GM23338 (cell line): ENCODE results near the gene CHAF1B. TPM values are rescaled to one million over a fixed set of nuclear protein-coding genes. Genes with fewer than 3 reads are reported as not detected.

Experiments
- ATAC-seq: fragments of 200-7000 bp; cut with Tn5 transposase; 3 replicates; pipeline ENCODE4 v1.9.1; 2020
- DNase-seq: peaks from one replicate; pipeline ENCODE4 v3.0.0-alpha.2; 2015; ENCODE audit warnings: low spot score
- H2AFZ ChIP-seq: fragments of 200-600 bp; sonication (generic); 2 replicates; pipeline ENCODE4 v1.8.0; 2016; ENCODE audit warnings: antibody characterized with exemption, mild to moderate bottlenecking, moderate library complexity
- H3F3A ChIP-seq: fragments of 200-600 bp; sonication (generic); replicated peaks from 2 replicates; pipeline ENCODE4 v1.8.0; 2017; ENCODE audit warnings: antibody characterized with exemption, mixed run types, low read depth
- H3K27ac ChIP-seq: fragments of 200-600 bp; sonication (generic); 2 replicates; pipeline ENCODE4 v1.6.1; 2016; ENCODE audit warnings: low read depth
- H3K27me3 ChIP-seq: fragments of 200-600 bp; sonication (generic); 2 replicates; pipeline ENCODE4 v1.8.0; 2016; ENCODE audit warnings: mild to moderate bottlenecking, mixed run types, moderate library complexity; ENCODE audit not compliant: insufficient read depth
- H3K36me3 ChIP-seq: fragments of 200-600 bp; sonication (generic); 2 replicates; pipeline ENCODE4 v1.8.0; 2016; ENCODE audit warnings: mild to moderate bottlenecking; ENCODE audit not compliant: insufficient read depth
- H3K4me1 ChIP-seq: fragments of 200-600 bp; sonication (generic); 2 replicates; pipeline ENCODE4 v1.8.0; 2016; ENCODE audit warnings: mild to moderate bottlenecking, moderate library complexity; ENCODE audit not compliant: insufficient read depth
- H3K4me2 ChIP-seq: fragments of 200-600 bp; sonication (generic); 2 replicates; pipeline ENCODE4 v1.7.1; 2017; ENCODE audit warnings: mixed run types
- H3K4me3 ChIP-seq: fragments of 200-600 bp; sonication (generic); 2 replicates; pipeline ENCODE4 v1.6.1; 2016; ENCODE audit warnings: mixed run types
- H3K79me2 ChIP-seq: fragments of 200-600 bp; sonication (generic); replicated peaks from 2 replicates; pipeline ENCODE4 v1.8.0; 2017; ENCODE audit warnings: mild to moderate bottlenecking; ENCODE audit not compliant: insufficient read depth
- H3K9me2 ChIP-seq: fragments of 200-600 bp; sonication (generic); 2 replicates; pipeline ENCODE4 v1.8.0; 2017; ENCODE audit not compliant: insufficient read depth
- H4K20me1 ChIP-seq: fragments of 200-600 bp; sonication (generic); replicated peaks from 2 replicates; pipeline ENCODE4 v1.8.0; 2017; ENCODE audit warnings: mild to moderate bottlenecking; ENCODE audit not compliant: insufficient read depth
- H3K27ac Mint-ChIP-seq: 2 replicates; pipeline ENCODE4 v1.8.0; 2020; ENCODE audit warnings: inconsistent platforms, mild to moderate bottlenecking, moderate library complexity, mixed read lengths
- H3K27me3 Mint-ChIP-seq: 3 replicates; pipeline ENCODE4 v1.8.0; 2022; ENCODE audit warnings: low read depth, mild to moderate bottlenecking, moderate library complexity, mixed read lengths, inconsistent platforms; ENCODE audit not compliant: insufficient read depth, poor library complexity
- H3K36me3 Mint-ChIP-seq: 3 replicates; pipeline ENCODE4 v1.8.0; 2021; ENCODE audit warnings: low read depth, mild to moderate bottlenecking, inconsistent platforms, moderate library complexity, mixed read lengths
- H3K4me1 Mint-ChIP-seq: 3 replicates; pipeline ENCODE4 v1.8.0; 2020; ENCODE audit warnings: mild to moderate bottlenecking, inconsistent platforms, mixed read lengths
- H3K4me3 Mint-ChIP-seq: 3 replicates; pipeline ENCODE4 v1.8.0; 2021; ENCODE audit warnings: moderate library complexity, mild to moderate bottlenecking, inconsistent platforms, mixed read lengths
- H3K9me3 Mint-ChIP-seq: 3 replicates; pipeline ENCODE4 v1.8.0; 2020; ENCODE audit warnings: moderate library complexity, mild to moderate bottlenecking, inconsistent platforms, mixed read lengths
- EZH2 ChIP-seq: fragments of 200-600 bp; sonication (generic); IDR thresholded peaks from one replicate; pipeline ENCODE4 v1.8.0; 2017; ENCODE audit warnings: antibody characterized with exemption, mild to moderate bottlenecking, low read depth; ENCODE audit not compliant: unreplicated experiment
- JUNB ChIP-seq: IDR thresholded peaks from one replicate; pipeline ENCODE4 v1.6.1; 2016; ENCODE audit warnings: antibody characterized with exemption; ENCODE audit not compliant: unreplicated experiment
- NANOG ChIP-seq: IDR thresholded peaks from 2 replicates; pipeline ENCODE4 v1.6.1; 2016; ENCODE audit warnings: antibody characterized with exemption, borderline replicate concordance
- POLR2AphosphoS5 ChIP-seq: IDR thresholded peaks from 2 replicates; pipeline ENCODE4 v1.6.1; 2016; ENCODE audit warnings: antibody characterized with exemption, low read depth
- STAT1 ChIP-seq: IDR thresholded peaks from one replicate; pipeline ENCODE4 v1.6.1; 2016; ENCODE audit warnings: antibody characterized with exemption; ENCODE audit not compliant: unreplicated experiment
- ZNF114 ChIP-seq: fragments of 250-450 bp; sonication (Bioruptor Pico); IDR thresholded peaks from 2 replicates; pipeline ENCODE4 v1.5.0; 2020; ENCODE audit warnings: mild to moderate bottlenecking, moderate library complexity
- ZNF331 ChIP-seq: fragments of 250-450 bp; sonication (Bioruptor Pico); IDR thresholded peaks from 2 replicates; pipeline ENCODE4 v1.5.0; 2020; ENCODE audit warnings: low read depth, mild to moderate bottlenecking, moderate library complexity
- polyA plus RNA-seq: library from polyadenylated mRNA; unstranded; fragments of >200 nt; fragmentation: Nextera tagmentation; extraction: Ambion mirVana; gene quantifications from 2 replicates; pipeline ENCODE4 v1.2.1, GENCODE V29; 2016
- total RNA-seq: library from RNA; depleted of rRNA; stranded (reverse); fragments of >200 nt; shearing (Covaris generic); gene quantifications from 2 replicates; pipeline ENCODE4 v1.2.3, GENCODE V29; 2014
- TF ChIP-seq, protein P1 (sequence below), 2 experiments: fragments of 200-600 bp in 1 of 2; sonication (generic) in 1 of 2; conservative IDR thresholded peaks; 2 replicates each; pipeline versions ENCODE4 v1.5.1 to v1.6.1; 2016 to 2017; ENCODE audit warnings: antibody characterized with exemption in 2 of 2, low read depth in 2 of 2, mild to moderate bottlenecking in 2 of 2, moderate library complexity in 1 of 2
- TF ChIP-seq, protein P2 (sequence below): IDR thresholded peaks from one replicate; pipeline ENCODE4 v1.6.1; 2018; ENCODE audit warnings: antibody characterized with exemption; ENCODE audit not compliant: unreplicated experiment

CHAF1B gene
- total and polyA plus RNA-seq, 2 experiments from 2014 or later = 7.9 to 13.1 TPM

GRCh38 chr21:36427502-36427901, 42.3 kb downstream of the CHAF1B start (continued):
- TF ChIP-seq, protein P1, sequence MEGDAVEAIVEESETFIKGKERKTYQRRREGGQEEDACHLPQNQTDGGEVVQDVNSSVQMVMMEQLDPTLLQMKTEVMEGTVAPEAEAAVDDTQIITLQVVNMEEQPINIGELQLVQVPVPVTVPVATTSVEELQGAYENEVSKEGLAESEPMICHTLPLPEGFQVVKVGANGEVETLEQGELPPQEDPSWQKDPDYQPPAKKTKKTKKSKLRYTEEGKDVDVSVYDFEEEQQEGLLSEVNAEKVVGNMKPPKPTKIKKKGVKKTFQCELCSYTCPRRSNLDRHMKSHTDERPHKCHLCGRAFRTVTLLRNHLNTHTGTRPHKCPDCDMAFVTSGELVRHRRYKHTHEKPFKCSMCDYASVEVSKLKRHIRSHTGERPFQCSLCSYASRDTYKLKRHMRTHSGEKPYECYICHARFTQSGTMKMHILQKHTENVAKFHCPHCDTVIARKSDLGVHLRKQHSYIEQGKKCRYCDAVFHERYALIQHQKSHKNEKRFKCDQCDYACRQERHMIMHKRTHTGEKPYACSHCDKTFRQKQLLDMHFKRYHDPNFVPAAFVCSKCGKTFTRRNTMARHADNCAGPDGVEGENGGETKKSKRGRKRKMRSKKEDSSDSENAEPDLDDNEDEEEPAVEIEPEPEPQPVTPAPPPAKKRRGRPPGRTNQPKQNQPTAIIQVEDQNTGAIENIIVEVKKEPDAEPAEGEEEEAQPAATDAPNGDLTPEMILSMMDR (conservative IDR thresholded peaks at IDR 0.05; ENCODE audit: low read depth in 2 of 2) = no peak
- no peak for TF ChIP-seq ZNF114 (CRISPR knock-in tag)
- no peak for TF ChIP-seq POLR2AphosphoS5
- TF ChIP-seq STAT1 = no peak
- TF ChIP-seq, protein P2, sequence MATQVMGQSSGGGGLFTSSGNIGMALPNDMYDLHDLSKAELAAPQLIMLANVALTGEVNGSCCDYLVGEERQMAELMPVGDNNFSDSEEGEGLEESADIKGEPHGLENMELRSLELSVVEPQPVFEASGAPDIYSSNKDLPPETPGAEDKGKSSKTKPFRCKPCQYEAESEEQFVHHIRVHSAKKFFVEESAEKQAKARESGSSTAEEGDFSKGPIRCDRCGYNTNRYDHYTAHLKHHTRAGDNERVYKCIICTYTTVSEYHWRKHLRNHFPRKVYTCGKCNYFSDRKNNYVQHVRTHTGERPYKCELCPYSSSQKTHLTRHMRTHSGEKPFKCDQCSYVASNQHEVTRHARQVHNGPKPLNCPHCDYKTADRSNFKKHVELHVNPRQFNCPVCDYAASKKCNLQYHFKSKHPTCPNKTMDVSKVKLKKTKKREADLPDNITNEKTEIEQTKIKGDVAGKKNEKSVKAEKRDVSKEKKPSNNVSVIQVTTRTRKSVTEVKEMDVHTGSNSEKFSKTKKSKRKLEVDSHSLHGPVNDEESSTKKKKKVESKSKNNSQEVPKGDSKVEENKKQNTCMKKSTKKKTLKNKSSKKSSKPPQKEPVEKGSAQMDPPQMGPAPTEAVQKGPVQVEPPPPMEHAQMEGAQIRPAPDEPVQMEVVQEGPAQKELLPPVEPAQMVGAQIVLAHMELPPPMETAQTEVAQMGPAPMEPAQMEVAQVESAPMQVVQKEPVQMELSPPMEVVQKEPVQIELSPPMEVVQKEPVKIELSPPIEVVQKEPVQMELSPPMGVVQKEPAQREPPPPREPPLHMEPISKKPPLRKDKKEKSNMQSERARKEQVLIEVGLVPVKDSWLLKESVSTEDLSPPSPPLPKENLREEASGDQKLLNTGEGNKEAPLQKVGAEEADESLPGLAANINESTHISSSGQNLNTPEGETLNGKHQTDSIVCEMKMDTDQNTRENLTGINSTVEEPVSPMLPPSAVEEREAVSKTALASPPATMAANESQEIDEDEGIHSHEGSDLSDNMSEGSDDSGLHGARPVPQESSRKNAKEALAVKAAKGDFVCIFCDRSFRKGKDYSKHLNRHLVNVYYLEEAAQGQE = no peak
- no peak for TF ChIP-seq ZNF331 (CRISPR knock-in tag)
- TF ChIP-seq NANOG = no peak
- no peak for TF ChIP-seq JUNB

DNA sequence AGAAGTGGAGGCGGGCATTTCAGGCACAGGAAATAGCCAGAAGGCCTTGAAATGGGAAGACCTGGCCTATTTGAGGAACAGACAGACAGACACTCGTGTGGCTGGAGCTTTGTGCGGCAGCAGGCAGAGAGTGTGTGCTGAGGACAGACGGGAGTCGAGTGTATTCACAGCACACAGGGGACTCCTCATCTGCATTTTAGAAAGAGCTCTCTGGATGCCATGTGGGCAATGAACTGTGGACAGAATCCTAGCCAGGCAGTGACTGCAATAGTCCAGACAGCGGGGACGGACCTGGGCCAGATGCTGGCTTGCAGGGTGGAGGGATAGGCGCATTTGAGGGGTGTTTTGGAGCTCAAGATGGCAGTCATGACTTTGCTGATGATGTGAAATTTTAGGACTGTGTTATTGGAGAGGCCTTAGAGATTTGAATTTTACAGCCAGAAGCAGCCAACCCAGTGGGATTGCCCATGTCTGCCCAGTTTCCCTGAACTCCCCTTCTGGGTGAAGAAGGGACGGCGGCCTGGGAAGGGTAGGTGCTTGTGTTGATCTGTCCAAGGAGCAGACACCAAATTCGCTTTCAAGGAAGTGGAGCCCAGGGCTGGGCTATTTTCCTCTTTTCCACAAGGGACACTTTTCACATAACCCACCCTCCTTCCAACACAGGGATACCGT, 43.7 kb downstream of the CHAF1B start:
- Histone ChIP-seq H3K27ac (no peak overlapping the region), H2AFZ (no peak overlapping the region), H3K9me2 (no peaks in the 10 kb centered on the region), H3K4me2 (no peak overlapping the region), H3K27me3 (no peaks in the 10 kb centered on the region), H3K4me3 (no peak overlapping the region), H3K79me2 (no peaks in the 10 kb centered on the region), H3F3A (0 out of 2 replicates have a peak, but pooled peaks cover 4% of the 10 kb centered on the region), H3K4me1 (peaks cover 4% of the 10 kb centered on the region; the same call in 1 of the 2 replicates), H3K36me3 (no peaks in the 10 kb centered on the region; the same call in 1 of the 2 replicates), H4K20me1 (no peaks in the 10 kb centered on the region)
- Mint-ChIP-seq H3K9me3 (no peaks in the 10 kb centered on the region; the same call in 2 of the 3 replicates), H3K4me3 (no peak overlapping the region), H3K27ac (peak overlapping the region; percentile 31; the same call in 1 of the 2 replicates), H3K36me3 (no peaks in the 10 kb centered on the region), H3K4me1 (peaks cover 8% of the 10 kb centered on the region), H3K27me3 (peaks cover 12% of the 10 kb centered on the region)
- ATAC-seq = no peak
- DNase-seq = no peak
- TF ChIP-seq ZNF114 (CRISPR knock-in tag) (no peak), STAT1 (no peak), JUNB (no peak), EZH2 (no peak), NANOG (no peak), POLR2AphosphoS5 (no peak)
- TF ChIP-seq, protein P2 = no peak
